Activated CD4-positive, CD25-positive, alpha-beta regulatory T cell (primary cell): ENCODE data around the gene SURF1.

Experiments used
- DNase-seq, 4 experiments: peaks; one replicate each; lab custom pipeline; 2025; lab: John Stamatoyannopoulos, UW

Gene SURF1

GRCh38 chr9:133361507-133362092 is 5.3 kb upstream of the SURF1 start:
- no peak for DNase-seq

GRCh38 chr9:133360400-133361393 is 4.4 kb upstream of the SURF1 start:
- no peak for DNase-seq

GRCh38 chr9:133359399-133360175 is 3.3 kb upstream of the SURF1 start:
- DNase-seq = no peak

DNA sequence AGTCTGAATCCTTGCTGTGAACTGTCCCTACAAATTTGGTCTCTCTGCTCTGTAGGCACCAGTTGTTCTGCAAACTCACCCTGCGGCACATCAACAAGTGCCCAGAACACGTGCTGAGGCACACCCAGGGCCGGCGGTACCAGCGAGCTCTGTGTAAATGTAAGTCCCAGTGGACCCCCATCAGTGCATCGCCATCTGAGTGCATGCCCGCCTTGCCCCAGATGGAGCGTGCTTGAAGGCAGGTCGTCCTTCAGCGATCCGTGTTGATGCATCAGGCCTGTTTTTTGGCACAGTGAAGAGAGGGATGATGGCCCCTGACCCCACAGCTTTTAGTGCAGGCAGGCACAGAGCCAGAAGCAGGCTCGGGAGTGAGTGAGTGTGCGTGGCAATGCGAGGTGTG is 1.4 kb upstream of the SURF1 start:
- DNase-seq = no peak

GRCh38 chr9:133355881-133356357 is 368 bp downstream of the SURF1 start:
- no peak for DNase-seq

DNA sequence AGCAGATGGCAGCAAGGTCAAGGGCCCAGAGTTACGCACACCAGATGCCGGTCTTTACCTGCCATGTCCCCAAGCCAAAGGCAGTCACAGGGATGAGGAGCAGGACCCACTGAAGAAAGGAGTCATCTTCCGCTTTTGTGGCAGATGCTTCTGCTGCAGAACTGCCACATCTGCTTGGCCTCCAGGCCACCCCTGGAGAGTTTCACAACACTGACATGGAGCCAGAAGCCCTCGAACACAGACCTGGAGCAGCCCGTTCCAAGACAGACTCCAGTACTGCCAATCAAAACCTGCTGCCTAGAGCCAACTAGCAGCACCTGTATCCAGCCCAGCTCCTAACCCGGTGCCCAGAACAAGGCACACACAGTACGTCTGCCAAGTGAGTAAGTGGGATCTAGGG is 1.5 kb downstream of the SURF1 start:
- DNase-seq = no peak

DNA sequence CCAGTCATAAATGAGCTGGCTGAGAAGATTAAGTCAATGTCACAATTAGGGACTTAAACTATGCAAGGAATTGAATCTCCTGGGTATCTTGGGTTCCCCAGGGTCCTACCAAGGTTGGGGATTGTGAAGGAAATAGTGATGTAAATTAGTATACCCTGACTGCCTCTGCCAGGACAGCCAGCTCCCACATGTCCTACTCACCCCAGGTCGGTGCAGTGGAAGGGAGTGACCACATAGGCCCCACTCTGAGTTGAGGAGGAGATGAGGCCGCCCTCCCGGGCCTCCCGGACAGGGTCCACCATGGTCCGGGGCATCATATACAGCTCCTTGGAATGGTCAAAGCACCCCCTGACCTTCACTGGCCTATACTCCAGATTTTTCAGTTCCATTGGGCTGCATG is 2.7 kb downstream of the SURF1 start:
- no peak for DNase-seq

DNA sequence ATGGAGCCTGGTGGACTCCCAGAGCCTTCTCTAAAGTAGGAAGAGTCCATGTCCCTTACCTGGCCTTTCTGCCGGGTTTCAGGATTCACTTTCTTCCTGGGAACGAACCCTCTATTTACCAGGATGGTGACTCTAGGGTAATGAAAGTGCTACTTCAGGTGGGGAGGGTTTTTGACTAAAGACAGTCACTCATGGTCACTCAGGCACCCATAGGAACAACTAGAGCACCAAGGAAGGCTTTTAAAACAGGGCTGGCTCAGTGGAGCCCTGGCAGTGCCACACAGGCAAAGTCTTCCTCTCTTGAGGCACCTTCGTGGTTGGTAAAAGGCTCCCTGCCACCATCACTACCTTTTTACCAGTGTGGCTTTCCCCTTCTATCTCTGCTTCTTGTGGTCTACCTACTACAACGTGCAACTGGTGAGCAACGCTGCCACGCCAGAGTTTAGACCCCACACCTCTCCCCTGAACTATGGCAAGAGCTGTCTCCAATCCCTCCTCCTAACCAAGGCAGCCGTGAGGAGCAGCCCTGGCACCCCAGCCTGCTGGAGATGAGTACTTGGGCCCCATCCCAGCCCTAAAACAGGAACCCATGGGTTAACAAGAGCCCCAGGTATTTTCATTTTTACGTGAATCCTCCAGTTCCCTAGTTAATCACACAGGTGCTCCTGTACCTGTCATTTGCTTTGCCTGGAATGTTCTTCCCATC is 3.5 kb downstream of the SURF1 start:
- no peak for DNase-seq

DNA sequence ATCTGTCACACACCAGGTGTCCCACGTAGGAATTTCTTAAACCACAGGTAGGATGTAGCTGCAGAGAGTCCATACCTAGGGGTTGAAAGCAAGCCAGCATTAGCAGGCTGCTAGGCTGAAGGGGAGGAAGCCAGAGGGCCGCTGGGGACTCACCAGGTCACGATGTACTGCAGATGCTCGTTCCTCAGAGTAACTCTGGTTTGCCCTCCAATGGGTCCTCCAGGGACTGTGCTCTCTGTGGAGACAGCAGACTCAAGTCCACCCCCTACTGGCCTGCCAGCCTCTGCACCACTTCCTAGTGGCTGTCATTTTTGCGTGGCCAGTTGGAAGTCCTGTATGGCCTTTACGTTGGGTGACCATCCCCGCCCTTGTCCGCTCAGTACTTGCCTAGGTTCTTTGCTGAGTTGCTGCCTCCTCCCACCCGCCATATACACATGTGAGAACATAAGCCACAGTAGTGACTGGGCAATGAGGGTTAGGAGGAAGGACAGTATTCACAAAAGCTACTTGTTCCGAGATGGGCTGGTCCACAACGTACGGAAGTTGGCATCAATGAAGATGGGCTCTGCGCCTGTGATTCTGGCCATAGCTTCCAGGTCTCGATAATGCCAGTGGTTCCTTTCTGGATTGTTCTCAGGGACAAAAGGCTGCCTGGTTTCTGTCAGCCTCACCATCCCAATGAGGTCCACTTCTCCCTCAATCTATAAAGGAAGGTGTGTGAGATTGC is 4.2 kb downstream of the SURF1 start:
- DNase-seq = no peak

DNA sequence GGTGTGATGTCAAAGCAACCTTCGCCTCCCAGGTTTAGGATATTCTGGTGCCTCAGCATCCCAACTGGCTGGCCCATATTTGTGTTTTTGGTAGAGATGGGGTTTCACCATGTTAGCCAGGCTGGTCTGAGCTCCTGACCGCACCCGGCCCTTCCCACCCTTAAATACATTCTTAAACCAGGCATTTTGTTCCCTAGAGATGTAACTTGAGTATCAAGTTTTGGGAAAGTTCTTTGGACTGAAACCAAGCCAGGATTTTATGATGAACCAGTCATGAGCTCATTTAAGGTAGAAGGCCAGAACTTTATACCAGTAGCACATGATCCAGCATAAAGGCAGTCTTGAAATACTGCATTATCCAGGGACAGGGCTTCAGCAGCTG is 4.8 kb downstream of the SURF1 start:
- DNase-seq = no peak

DNA sequence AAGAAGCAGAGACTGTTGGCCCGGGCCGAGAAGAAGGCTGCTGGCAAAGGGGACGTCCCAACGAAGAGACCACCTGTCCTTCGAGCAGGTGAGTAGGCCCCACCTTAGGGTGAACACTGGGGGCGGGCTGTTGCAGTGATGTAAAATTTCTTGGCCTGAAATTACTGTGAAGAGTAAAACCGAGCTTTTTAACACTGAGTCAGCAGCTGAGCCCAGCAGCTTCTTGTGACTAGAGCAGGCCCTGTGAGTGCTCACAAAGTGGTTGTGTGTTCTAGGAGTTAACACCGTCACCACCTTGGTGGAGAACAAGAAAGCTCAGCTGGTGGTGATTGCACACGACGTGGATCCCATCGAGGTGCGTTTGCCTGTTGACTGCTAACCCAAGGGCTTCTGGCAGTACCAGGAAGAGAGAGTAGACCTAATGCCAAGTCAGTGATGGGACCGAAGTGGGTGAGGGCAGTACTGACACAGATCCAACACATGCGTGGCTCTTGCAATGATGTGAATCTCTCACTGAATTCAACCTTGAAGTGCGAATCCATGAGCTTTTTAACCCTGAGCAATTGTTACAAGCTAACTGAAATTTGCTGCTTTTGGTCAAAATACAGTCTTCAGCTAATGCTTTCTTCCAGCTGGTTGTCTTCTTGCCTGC is 6.2 kb downstream of the SURF1 start:
- DNase-seq = no peak

DNA sequence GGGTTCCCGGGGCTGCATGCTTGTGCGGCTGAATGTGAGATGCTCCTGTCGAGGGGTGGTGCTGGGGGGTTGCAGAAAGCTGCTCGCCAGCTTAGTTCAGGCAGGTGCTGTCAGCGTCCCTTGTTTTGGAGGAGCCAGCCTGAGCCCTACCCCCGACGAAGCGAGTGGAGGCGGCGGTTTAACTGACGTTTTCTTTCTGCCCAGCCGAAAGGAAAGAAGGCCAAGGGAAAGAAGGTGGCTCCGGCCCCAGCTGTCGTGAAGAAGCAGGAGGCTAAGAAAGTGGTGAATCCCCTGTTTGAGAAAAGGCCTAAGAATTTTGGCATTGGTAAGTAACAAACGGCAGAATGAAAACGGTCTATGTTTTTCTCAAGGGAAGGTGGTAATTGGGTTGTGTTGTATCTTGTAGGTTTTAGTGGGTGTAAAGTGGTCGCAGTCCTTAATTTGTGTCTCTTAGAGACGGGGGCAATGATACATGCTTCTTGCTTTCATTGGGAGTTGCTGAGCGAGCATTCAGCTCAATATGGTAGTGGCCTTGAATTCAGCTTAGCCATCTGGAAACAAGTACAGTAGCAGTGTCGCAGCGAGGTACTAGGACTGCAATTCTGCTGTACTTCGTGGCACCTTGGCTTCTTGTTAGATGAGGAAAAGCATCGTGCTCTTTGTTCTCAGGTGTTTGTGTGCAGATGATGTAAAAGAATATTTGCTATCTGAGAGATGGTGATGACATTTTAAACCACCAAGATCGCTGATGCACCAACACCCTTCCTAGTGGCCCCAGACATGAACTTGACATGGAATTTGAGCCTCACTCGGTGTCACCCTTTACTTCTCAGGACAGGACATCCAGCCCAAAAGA is 7.3 kb downstream of the SURF1 start:
- DNase-seq = no peak

GRCh38 chr9:133347985-133348717 is 8.1 kb downstream of the SURF1 start, which contains the start of the genes MED22 and RPL7A:
MED22 (minus strand) TSS chr9:133348131; CDS start chr9:133346662, 1,469 bp downstream.
RPL7A (plus strand) TSS chr9:133348218; CDS start chr9:133348244, 26 bp downstream.
- peak; percentile 74 to 84 (median 79) for DNase-seq

- no peak for DNase-seq
Observed at GRCh38 chr9:133347515-133347984, 8.7 kb downstream of the SURF1 start.

DNA sequence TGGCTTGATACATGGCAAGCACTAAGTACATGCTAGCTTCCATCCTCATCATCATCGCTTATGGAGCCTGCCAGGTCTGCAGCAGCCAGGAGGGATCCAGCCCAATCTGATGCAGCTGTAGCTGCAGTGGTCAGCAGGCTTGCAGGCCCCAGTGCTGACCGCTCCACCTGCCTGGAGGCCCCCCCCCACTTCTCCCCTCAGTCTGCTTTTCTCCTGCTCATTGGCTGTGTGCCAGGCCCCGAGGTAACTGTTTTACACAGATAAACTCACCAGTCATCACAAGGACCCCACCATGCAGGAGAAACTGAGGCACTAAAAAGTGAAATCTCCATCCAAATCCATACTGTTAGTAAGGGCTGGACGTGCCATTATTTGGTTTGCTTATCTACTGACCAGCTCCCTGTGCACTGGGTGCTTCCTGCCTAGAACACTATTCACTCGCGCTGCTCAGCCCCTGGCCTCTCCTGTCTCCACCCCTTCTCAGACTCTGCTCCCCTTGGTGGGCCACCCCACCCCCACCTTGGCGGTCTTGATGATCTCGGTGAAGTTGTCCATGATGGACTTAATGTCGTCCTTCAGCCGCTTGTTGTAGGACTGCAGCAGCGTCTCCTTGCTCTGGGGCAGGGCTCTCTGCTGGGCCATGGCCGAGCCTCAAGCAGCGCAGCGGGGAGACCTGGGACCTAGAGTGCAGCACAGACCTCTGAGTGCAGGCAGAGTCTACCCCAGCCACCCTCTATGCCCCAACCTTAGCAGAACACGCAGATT is 10.1 kb downstream of the SURF1 start:
- DNase-seq = no peak

DNA sequence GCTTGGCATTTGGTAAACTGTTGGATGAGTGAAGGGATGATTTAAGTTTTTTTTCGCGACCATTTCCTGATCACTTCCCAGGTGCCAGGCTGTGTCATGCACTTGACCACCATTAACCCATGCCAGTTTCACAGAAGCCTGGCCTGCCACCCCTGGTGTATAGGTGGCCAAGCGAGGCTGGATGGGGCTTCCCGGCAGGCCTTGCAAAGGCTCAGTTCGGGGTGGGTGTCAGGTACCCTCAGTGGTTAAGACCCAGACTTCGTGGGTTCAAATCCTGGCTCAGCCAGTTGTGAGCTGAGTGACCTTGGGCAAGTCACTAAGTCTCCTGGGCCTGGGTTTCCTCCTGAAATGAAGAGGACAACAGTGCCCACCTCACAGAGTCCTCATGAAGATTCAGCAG is 10.7 kb downstream of the SURF1 start:
- no peak for DNase-seq

GRCh38 chr9:133344979-133345378 is 11.3 kb downstream of the SURF1 start:
- no peak for DNase-seq

DNA sequence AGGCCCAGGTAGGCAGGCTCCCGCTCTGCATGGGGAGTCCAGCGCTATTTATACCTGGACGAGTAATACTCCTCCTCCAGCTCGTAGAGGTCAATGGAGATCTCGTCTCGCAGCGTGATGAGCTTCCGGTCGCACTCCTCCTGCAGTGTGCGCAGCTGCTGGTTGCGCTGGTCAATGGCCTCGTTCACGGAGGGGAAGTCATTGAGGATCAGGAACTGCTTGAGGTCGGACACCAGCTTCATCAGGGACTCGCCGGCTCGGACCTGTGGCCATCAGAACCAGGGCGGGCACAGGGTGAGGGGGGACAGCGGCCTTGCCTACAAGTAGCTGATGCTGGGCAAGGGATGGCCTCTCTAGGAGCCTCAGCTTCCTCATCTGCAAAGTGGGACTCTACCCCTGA is 12.2 kb downstream of the SURF1 start:
- no peak for DNase-seq
